ENCODE measurements around the gene ABHD1.

ABHD1 gene

GRCh38 chr2:27108221-27108620 lies 15.4 kb upstream of the ABHD1 start:
- in situ Hi-C loops (cut with MboI; ENCODE audit: low sequenced_read_pairs), result loop anchor here (25.0 kb wide), 1 partner anchor 179 kb away; the partner anchor contains the start of genes DNAJC5G and TRIM54

GRCh38 chr2:27109083-27109482 lies 14.5 kb upstream of the ABHD1 start:
- in situ Hi-C loops (cut with MboI; ENCODE audit: low sequenced_read_pairs), result loop anchor here (25.0 kb wide), 1 partner anchor 178 kb away; the partner anchor contains the start of genes DNAJC5G and TRIM54

- in situ Hi-C loops (cut with MboI; ENCODE audit: low sequenced_read_pairs), result loop anchor here (25.0 kb wide), 1 partner anchor 177 kb away; the partner anchor contains the start of genes DNAJC5G and TRIM54
Measured at GRCh38 chr2:27110603-27111352, 12.8 kb upstream of the ABHD1 start.

- in situ Hi-C loops (cut with MboI; ENCODE audit: low sequenced_read_pairs), result loop anchor here (25.0 kb wide), 1 partner anchor 176 kb away; the partner anchor contains the start of genes DNAJC5G and TRIM54
Measured at GRCh38 chr2:27111392-27112078, 12.1 kb upstream of the ABHD1 start.

GRCh38 chr2:27115519-27115918 lies 8.1 kb upstream of the ABHD1 start:
- in situ Hi-C loops (cut with MboI; ENCODE audit: low sequenced_read_pairs), result loop anchor here (25.0 kb wide), 1 partner anchor 172 kb away; the partner anchor contains the start of genes DNAJC5G and TRIM54

- in situ Hi-C loops (cut with MboI; ENCODE audit: low sequenced_read_pairs), result loop anchor here (25.0 kb wide), 1 partner anchor 169 kb away; the partner anchor contains the start of genes DNAJC5G and TRIM54
Measured at GRCh38 chr2:27117995-27118524, 5.6 kb upstream of the ABHD1 start.

GRCh38 chr2:27118525-27119329 lies 4.9 kb upstream of the ABHD1 start, which contains the start of gene CGREF1:
TSS of gene CGREF1 (minus strand) at chr2:27119128. CDS start at chr2:27104366, 14,762 bp downstream.
- in situ Hi-C loops (cut with MboI; ENCODE audit: low sequenced_read_pairs), result loop anchor here (25.0 kb wide), 1 partner anchor 169 kb away; the partner anchor contains the start of genes DNAJC5G and TRIM54

- in situ Hi-C loops (cut with MboI; ENCODE audit: low sequenced_read_pairs), result loop anchor here (25.0 kb wide), 1 partner anchor 168 kb away; the partner anchor contains the start of genes DNAJC5G and TRIM54
Measured at GRCh38 chr2:27119330-27119670, 4.3 kb upstream of the ABHD1 start.

- in situ Hi-C loops (cut with MboI; ENCODE audit: low sequenced_read_pairs), result loop anchor here (25.0 kb wide), 1 partner anchor 165 kb away; the partner anchor contains the start of genes DNAJC5G and TRIM54
Measured at GRCh38 chr2:27121906-27122305, 1.7 kb upstream of the ABHD1 start.

GRCh38 chr2:27122791-27123190 lies 824 bp upstream of the ABHD1 start:
- in situ Hi-C loops (cut with MboI; ENCODE audit: low sequenced_read_pairs), result loop anchor here (25.0 kb wide), 1 partner anchor 165 kb away; the partner anchor contains the start of genes DNAJC5G and TRIM54

- in situ Hi-C loops (cut with MboI; ENCODE audit: low sequenced_read_pairs), result no loop called here
Measured at GRCh38 chr2:27125104-27125503, 1.5 kb downstream of the ABHD1 start.

- in situ Hi-C loops (cut with MboI; ENCODE audit: low sequenced_read_pairs), result no loop called here
Measured at GRCh38 chr2:27126252-27126710, 2.7 kb downstream of the ABHD1 start.

GRCh38 chr2:27127883-27128667 lies 4.5 kb downstream of the ABHD1 start:
- in situ Hi-C loops (cut with MboI; ENCODE audit: low sequenced_read_pairs), result no loop called here

- in situ Hi-C loops (cut with MboI; ENCODE audit: low sequenced_read_pairs), result no loop called here
Measured at GRCh38 chr2:27128668-27129571, 5.3 kb downstream of the ABHD1 start.

- in situ Hi-C loops (cut with MboI; ENCODE audit: low sequenced_read_pairs), result no loop called here
Measured at GRCh38 chr2:27130396-27130795, 6.8 kb downstream of the ABHD1 start.

- in situ Hi-C loops (cut with MboI; ENCODE audit: low sequenced_read_pairs), result no loop called here
Measured at GRCh38 chr2:27131429-27131828, 7.8 kb downstream of the ABHD1 start.

GRCh38 chr2:27133195-27133875 lies 9.7 kb downstream of the ABHD1 start:
- in situ Hi-C loops (cut with MboI; ENCODE audit: low sequenced_read_pairs), result no loop called here
